ENCODE measurements around the gene FAM32A.

Gene FAM32A

GRCh38 chr19:16185768-16186123 lies 536 bp downstream of the FAM32A start:
- H3K36me3 Mint-ChIP-seq (ENCODE audit: low read depth), result peaks cover 37% of the 10 kb centered on the region
- H3K4me3 Mint-ChIP-seq, result peak overlapping the region; percentile 97 to 100 (median 98)
- peak overlapping the region; percentile 96 to 99 (median 97) for H3K27ac Mint-ChIP-seq
- H3K4me1 Mint-ChIP-seq, result peaks cover 18% of the 10 kb centered on the region
- TF ChIP-seq CTCF (IDR thresholded peaks at IDR 0.05; ENCODE audit: unreplicated experiment in 3 of 3), result peak; percentile 29 to 46 (median 44)
- H3K27me3 Mint-ChIP-seq (ENCODE audit: low read depth), result peaks cover 12% of the 10 kb centered on the region
- H3K9me3 Mint-ChIP-seq, result no peaks in the 10 kb centered on the region

GRCh38 chr19:16188521-16188920 lies 3.3 kb downstream of the FAM32A start:
- Mint-ChIP-seq H3K27ac (no peak overlapping the region), H3K4me1 (peaks cover 15% of the 10 kb centered on the region), H3K27me3 (ENCODE audit: low read depth) (peaks cover 5% of the 10 kb centered on the region), H3K36me3 (ENCODE audit: low read depth) (peaks cover 43% of the 10 kb centered on the region), H3K9me3 (no peaks in the 10 kb centered on the region), H3K4me3 (peak overlapping the region; percentile 21 to 60 (median 49))
- no peak for TF ChIP-seq CTCF (IDR thresholded peaks at IDR 0.05; ENCODE audit: unreplicated experiment in 3 of 3)

- Mint-ChIP-seq H3K4me1 (peaks cover 11% of the 10 kb centered on the region), H3K27me3 (ENCODE audit: low read depth) (peaks cover under 1% of the 10 kb centered on the region), H3K36me3 (ENCODE audit: low read depth) (peaks cover 41% of the 10 kb centered on the region), H3K9me3 (no peaks in the 10 kb centered on the region), H3K27ac (no peak overlapping the region), H3K4me3 (peak overlapping the region in 1 of 3 experiments; percentile 32)
- no peak for TF ChIP-seq CTCF (IDR thresholded peaks at IDR 0.05; ENCODE audit: unreplicated experiment in 3 of 3)
Observed at GRCh38 chr19:16190198-16190597, 5.0 kb downstream of the FAM32A start.

GRCh38 chr19:16190736-16191135 lies 5.5 kb downstream of the FAM32A start:
- Mint-ChIP-seq H3K27ac (no peak overlapping the region), H3K4me1 (peaks cover 6% of the 10 kb centered on the region), H3K9me3 (no peaks in the 10 kb centered on the region), H3K27me3 (ENCODE audit: low read depth) (no peaks in the 10 kb centered on the region), H3K4me3 (no peak overlapping the region), H3K36me3 (ENCODE audit: low read depth) (peaks cover 36% of the 10 kb centered on the region)
- TF ChIP-seq CTCF (IDR thresholded peaks at IDR 0.05; ENCODE audit: unreplicated experiment in 3 of 3), result no peak

- Mint-ChIP-seq H3K4me1 (peaks cover 4% of the 10 kb centered on the region), H3K36me3 (ENCODE audit: low read depth) (peaks cover 33% of the 10 kb centered on the region), H3K4me3 (peak overlapping the region in 1 of 3 experiments; percentile 38), H3K27me3 (ENCODE audit: low read depth) (no peaks in the 10 kb centered on the region), H3K27ac (no peak overlapping the region), H3K9me3 (no peaks in the 10 kb centered on the region)
- TF ChIP-seq CTCF (IDR thresholded peaks at IDR 0.05; ENCODE audit: unreplicated experiment in 3 of 3), result no peak
Observed at GRCh38 chr19:16191216-16191908, 6.2 kb downstream of the FAM32A start.

- Mint-ChIP-seq H3K9me3 (no peaks in the 10 kb centered on the region), H3K27ac (no peak overlapping the region), H3K4me1 (peaks cover 13% of the 10 kb centered on the region), H3K4me3 (no peak overlapping the region), H3K36me3 (ENCODE audit: low read depth) (peaks cover 19% of the 10 kb centered on the region), H3K27me3 (ENCODE audit: low read depth) (no peaks in the 10 kb centered on the region)
- TF ChIP-seq CTCF (IDR thresholded peaks at IDR 0.05; ENCODE audit: unreplicated experiment in 3 of 3), result no peak
Observed at GRCh38 chr19:16193466-16193865, 8.3 kb downstream of the FAM32A start.
